Central memory CD4-positive, alpha-beta T cell (primary cell): Measurements from ENCODE around the gene TBC1D24.
"Not testable (repeated sequence)": the region's sequence is repeated elsewhere in the genome, so short reads cannot be mapped to it uniquely, and the experiment has no call there.

Experiments
- DNase-seq: peaks from one replicate; pipeline ENCODE4 v3.0.0; 2022

TBC1D24 gene

GRCh38 chr16:2469399-2470233 lies 5.3 kb upstream of the TBC1D24 start:
- no peak for DNase-seq

- no peak for DNase-seq
These were observed 4.7 kb upstream of the TBC1D24 start for GRCh38 chr16:2470234-2470601.

GRCh38 chr16:2470603-2471015 lies 4.3 kb upstream of the TBC1D24 start:
- no peak for DNase-seq

- no peak for DNase-seq
These were observed 3.8 kb upstream of the TBC1D24 start, which contains the start of gene NTN3 for GRCh38 chr16:2471016-2471652. NTN3 (plus strand) TSS chr16:2471297; CDS start chr16:2471702, 405 bp downstream.

GRCh38 chr16:2471653-2472487 lies 3.1 kb upstream of the TBC1D24 start:
- no peak for DNase-seq

GRCh38 chr16:2472488-2472864 lies 2.5 kb upstream of the TBC1D24 start:
- DNase-seq: no peak

- DNase-seq: no peak
These were observed 2.0 kb upstream of the TBC1D24 start for GRCh38 chr16:2472885-2473445.

GRCh38 chr16:2473446-2473926 lies 1.4 kb upstream of the TBC1D24 start:
- no peak for DNase-seq

GRCh38 chr16:2473999-2474876 lies 689 bp upstream of the TBC1D24 start:
- peak; percentile 63 for DNase-seq

- DNase-seq: peak; percentile 28
These were observed 752 bp downstream of the TBC1D24 start for GRCh38 chr16:2475413-2476344.

- no peak for DNase-seq
These were observed 1.4 kb downstream of the TBC1D24 start for GRCh38 chr16:2476345-2476720.

- no peak for DNase-seq
These were observed 1.8 kb downstream of the TBC1D24 start for GRCh38 chr16:2476741-2477140.

GRCh38 chr16:2477327-2477726 lies 2.4 kb downstream of the TBC1D24 start:
- no peak for DNase-seq

- DNase-seq: no peak
These were observed 3.4 kb downstream of the TBC1D24 start for GRCh38 chr16:2478279-2478678.

GRCh38 chr16:2479996-2480395 lies 5.1 kb downstream of the TBC1D24 start:
- DNase-seq: not testable (repeated sequence)

GRCh38 chr16:2480948-2481347 lies 6.0 kb downstream of the TBC1D24 start:
- DNase-seq: no peak

GRCh38 chr16:2481676-2482075 lies 6.7 kb downstream of the TBC1D24 start:
- DNase-seq: no peak

- no peak for DNase-seq
These were observed 7.3 kb downstream of the TBC1D24 start for GRCh38 chr16:2482249-2482648.

GRCh38 chr16:2482708-2483534 lies 8.0 kb downstream of the TBC1D24 start:
- DNase-seq: no peak
